Measurements from ENCODE around the gene AUH. TPM values are rescaled to one million over a fixed set of nuclear protein-coding genes. Genes with fewer than 3 reads are reported as not detected.
A peak's percentile ranks its signal among the peaks of the same experiment; 100 is the strongest.

AUH gene
- polyA plus RNA-seq, 3 donors: 4.0 to 9.9 (median 8.4) TPM

DNA sequence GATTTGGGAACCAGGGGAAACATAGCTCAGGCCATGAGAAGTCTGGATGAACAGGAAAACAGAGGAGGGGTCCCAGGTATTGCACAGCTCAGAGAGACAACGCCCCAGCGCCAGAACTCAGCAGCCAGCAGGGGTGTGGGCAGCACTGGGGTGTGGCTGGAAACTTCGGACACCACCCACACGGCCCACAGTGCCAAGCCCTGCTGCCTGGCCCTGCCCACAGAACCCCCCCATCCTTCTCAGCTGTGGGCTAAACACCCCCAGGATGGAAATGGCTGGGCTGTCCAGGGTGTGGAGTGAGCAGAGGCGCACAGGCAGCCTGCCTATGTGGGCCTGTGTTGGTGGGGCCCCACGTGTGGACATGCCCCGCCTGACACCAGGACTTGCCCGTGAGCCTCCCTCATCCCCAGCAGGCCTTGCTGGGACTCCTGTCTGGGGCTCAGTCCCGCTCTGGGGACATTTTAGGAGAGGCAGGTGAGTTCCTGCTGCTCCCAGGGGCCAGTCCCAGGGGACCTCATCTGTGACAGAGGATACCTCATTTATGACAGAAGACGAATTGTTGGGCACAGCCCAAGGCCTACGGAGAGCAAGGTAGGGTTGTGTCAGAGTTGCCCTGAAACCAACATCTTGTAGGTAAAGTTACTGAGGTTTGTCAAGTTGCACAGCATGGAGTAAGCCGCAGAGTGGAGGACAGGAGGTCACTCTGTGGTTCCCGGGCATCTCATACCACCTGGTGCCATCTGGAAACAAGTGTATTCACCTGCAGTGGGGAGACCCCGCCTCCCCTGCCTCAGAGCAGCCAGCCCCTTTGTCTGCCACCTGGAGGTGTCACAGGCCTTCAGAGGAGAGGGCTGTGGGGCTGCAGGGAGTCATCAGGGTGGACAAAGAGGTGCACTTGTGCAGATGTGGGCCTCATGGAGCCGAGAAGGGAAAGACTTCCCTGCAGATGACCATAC, 183.2 kb downstream of the AUH start:
- Histone ChIP-seq H2AFZ (ENCODE audit: insufficient read depth, low read depth, low read length, poor library complexity, severe bottlenecking) (no peak overlapping the region), H3K4me1 (ENCODE audit: control insufficient read depth in 1 of 2, insufficient read depth in 2 of 2, low read length in 2 of 2) (peaks cover 16 to 27% of the 10 kb centered on the region in 2 donors), H3K36me3 (replicated peaks in 1 of 2; ENCODE audit: control insufficient read depth in 1 of 2, insufficient read depth in 2 of 2, low read length in 2 of 2) (no peaks in the 10 kb centered on the region), H3K4me2 (replicated peaks; ENCODE audit: extremely low read depth, low read length, poor library complexity, severe bottlenecking) (no peak overlapping the region), H3K27me3 (ENCODE audit: control insufficient read depth in 2 of 2, insufficient read depth in 2 of 2, low read length in 2 of 2) (no peaks in the 10 kb centered on the region), H3K9ac (ENCODE audit: insufficient read depth, low read length, poor library complexity, severe bottlenecking) (no peak overlapping the region), H3K9me3 (replicated peaks in 1 of 2; ENCODE audit: control insufficient read depth in 1 of 2, insufficient read depth in 1 of 2, low read length in 2 of 2) (no peaks in the 10 kb centered on the region), H3K79me2 (ENCODE audit: insufficient read depth, low read length) (no peaks in the 10 kb centered on the region), H4K20me1 (ENCODE audit: insufficient read depth, low read length) (no peaks in the 10 kb centered on the region), H3K27ac (ENCODE audit: low read depth in 1 of 2, low read length in 2 of 2) (no peak overlapping the region), H3K4me3 (replicated peaks in 1 of 3; ENCODE audit: low read depth in 2 of 3, low read length in 3 of 3) (no peak overlapping the region)
- no peaks in the 10 kb centered on the region for H3K9me3 Mint-ChIP-seq
- intact Hi-C loops (cut with micrococcal nuclease): no loop called here
- no peak for TF ChIP-seq CTCF (IDR thresholded peaks at IDR 0.05)
- no peak overlapping the region for H3K4me3 Mint-ChIP-seq
- H3K36me3 Mint-ChIP-seq: peaks cover 0 to 3% of the 10 kb centered on the region in 2 donors
- peak overlapping the region in 2 of 7 donors; percentile 19 to 21 for H3K27ac Mint-ChIP-seq
- 92% methylated on average over 12 of the region's 15 CpGs for WGBS (ENCODE audit: insufficient coverage)
- no peak for DNase-seq
- peaks cover 0 to 2% (median 1%) of the 10 kb centered on the region in 3 donors for H3K27me3 Mint-ChIP-seq (ENCODE audit: low read depth in 3 of 3)
- H3K4me1 Mint-ChIP-seq: peaks cover 28% of the 10 kb centered on the region

GRCh38 chr9:91177661-91178280, 183.9 kb downstream of the AUH start:
- no peak for TF ChIP-seq CTCF (IDR thresholded peaks at IDR 0.05)
- no peak overlapping the region for H3K9ac ChIP-seq (ENCODE audit: insufficient read depth, low read length, poor library complexity, severe bottlenecking)
- H3K4me2 ChIP-seq (replicated peaks; ENCODE audit: extremely low read depth, low read length, poor library complexity, severe bottlenecking): no peak overlapping the region
- H3K27me3 ChIP-seq (ENCODE audit: control insufficient read depth in 2 of 2, insufficient read depth in 2 of 2, low read length in 2 of 2): no peaks in the 10 kb centered on the region
- H3K4me3 ChIP-seq (replicated peaks in 1 of 3; ENCODE audit: low read depth in 2 of 3, low read length in 3 of 3): no peak overlapping the region
- DNase-seq: no peak
- H3K79me2 ChIP-seq (ENCODE audit: insufficient read depth, low read length): no peaks in the 10 kb centered on the region
- H3K4me3 Mint-ChIP-seq: peak overlapping the region in 1 of 2 donors; percentile 42
- H3K9me3 ChIP-seq (replicated peaks in 1 of 2; ENCODE audit: control insufficient read depth in 1 of 2, insufficient read depth in 1 of 2, low read length in 2 of 2): no peaks in the 10 kb centered on the region
- H2AFZ ChIP-seq (ENCODE audit: insufficient read depth, low read depth, low read length, poor library complexity, severe bottlenecking): peak overlapping the region; percentile 2
- peaks cover 0 to 2% (median 1%) of the 10 kb centered on the region in 3 donors for H3K27me3 Mint-ChIP-seq (ENCODE audit: low read depth in 3 of 3)
- intact Hi-C loops (cut with micrococcal nuclease): no loop called here
- peaks cover 0 to 3% of the 10 kb centered on the region in 2 donors for H3K36me3 Mint-ChIP-seq
- H3K27ac ChIP-seq (ENCODE audit: low read depth in 1 of 2, low read length in 2 of 2): no peak overlapping the region
- H3K36me3 ChIP-seq (replicated peaks in 1 of 2; ENCODE audit: control insufficient read depth in 1 of 2, insufficient read depth in 2 of 2, low read length in 2 of 2): no peaks in the 10 kb centered on the region
- WGBS (ENCODE audit: insufficient coverage): 7% methylated on average over 12 of the region's 15 CpGs
- peak overlapping the region in 3 of 7 donors; percentile 1 to 51 (median 44) for H3K27ac Mint-ChIP-seq
- no peaks in the 10 kb centered on the region for H3K9me3 Mint-ChIP-seq
- peaks cover 16 to 27% of the 10 kb centered on the region in 2 donors for H3K4me1 ChIP-seq (ENCODE audit: control insufficient read depth in 1 of 2, insufficient read depth in 2 of 2, low read length in 2 of 2)
- H4K20me1 ChIP-seq (ENCODE audit: insufficient read depth, low read length): no peaks in the 10 kb centered on the region
- peaks cover 28% of the 10 kb centered on the region for H3K4me1 Mint-ChIP-seq
